GM12891 (cell line): ENCODE results near the gene CLDN7.

ENCODE experiments used
- DNase-seq: peaks from one replicate; pipeline ENCODE4 v3.0.0; 2011; ENCODE audit warnings: low spot score; ENCODE audit not compliant: insufficient read length
- FAIRE-seq: peaks from 2 replicates; lab custom pipeline; 2011; peaks lifted over from hg19 to GRCh38; lab: Jason Lieb, UNC
- PAX5 ChIP-seq: IDR thresholded peaks from 2 replicates; pipeline ENCODE4 v1.6.1; 2011; ENCODE audit warnings: low read length, moderate library complexity, mild to moderate bottlenecking; ENCODE audit not compliant: insufficient read depth, severe bottlenecking
- POLR2A ChIP-seq: IDR thresholded peaks from 2 replicates; pipeline ENCODE4 v1.6.1; 2011; ENCODE audit warnings: low read depth, low read length, control low read depth
- POLR2AphosphoS5 ChIP-seq: IDR thresholded peaks from 2 replicates; pipeline ENCODE4 v1.6.1; 2011; ENCODE audit warnings: low read depth, low read length, control low read depth
- POU2F2 ChIP-seq: IDR thresholded peaks from 2 replicates; pipeline ENCODE4 v1.6.1; 2011; ENCODE audit warnings: low read depth, mild to moderate bottlenecking, control low read depth, low read length, moderate library complexity
- SPI1 ChIP-seq: IDR thresholded peaks from 2 replicates; pipeline ENCODE4 v1.6.1; 2011; ENCODE audit warnings: low read depth, low read length, control low read depth
- TAF1 ChIP-seq: IDR thresholded peaks from 2 replicates; pipeline ENCODE4 v1.6.1; 2011; ENCODE audit warnings: low read depth, low read length, control low read depth

Gene CLDN7

DNA sequence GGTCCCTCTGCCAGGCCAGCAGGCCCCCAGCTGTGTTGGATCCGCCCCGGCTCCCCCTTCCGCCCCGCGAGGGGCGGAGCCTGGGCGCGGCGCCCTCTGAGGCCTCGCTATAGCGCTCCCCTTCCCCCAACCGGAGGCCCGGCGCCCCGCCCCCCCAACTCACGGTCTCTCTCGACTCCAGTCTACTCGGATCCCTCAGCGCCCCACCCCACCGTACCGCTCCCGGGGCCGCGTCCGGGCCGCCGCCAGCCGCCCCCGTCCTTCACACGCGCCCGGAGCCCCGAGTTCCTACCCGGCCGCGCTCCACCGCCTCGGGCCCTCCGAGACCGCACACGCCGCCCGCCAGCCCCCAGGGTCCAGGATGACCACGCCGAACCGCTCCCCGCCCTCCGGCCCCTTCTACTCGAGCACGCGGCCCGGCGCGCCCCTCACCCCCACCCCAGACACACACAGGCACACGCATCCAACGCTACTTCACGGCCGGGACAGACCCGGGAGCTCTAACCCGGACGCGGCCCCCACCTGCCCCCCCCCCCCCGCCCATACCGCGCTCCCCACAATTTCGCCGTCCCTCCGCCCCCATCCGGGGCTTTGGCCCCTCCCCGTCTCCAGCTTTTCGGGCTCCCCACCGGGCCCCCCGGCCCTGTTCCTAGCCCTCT, 24.4 kb downstream of the CLDN7 start:
- TF ChIP-seq TAF1 (no peak), POLR2A (no peak), PAX5 (no peak), POLR2AphosphoS5 (no peak), POU2F2 (no peak), SPI1 (no peak)
- DNase-seq (peak; percentile 71), FAIRE-seq (peak; percentile 41)

GRCh38 chr17:7237266-7237760, 25.0 kb downstream of the CLDN7 start:
- no peak for FAIRE-seq
- TF ChIP-seq PAX5 (no peak), SPI1 (no peak), POU2F2 (no peak), TAF1 (no peak), POLR2A (no peak), POLR2AphosphoS5 (no peak)

DNA sequence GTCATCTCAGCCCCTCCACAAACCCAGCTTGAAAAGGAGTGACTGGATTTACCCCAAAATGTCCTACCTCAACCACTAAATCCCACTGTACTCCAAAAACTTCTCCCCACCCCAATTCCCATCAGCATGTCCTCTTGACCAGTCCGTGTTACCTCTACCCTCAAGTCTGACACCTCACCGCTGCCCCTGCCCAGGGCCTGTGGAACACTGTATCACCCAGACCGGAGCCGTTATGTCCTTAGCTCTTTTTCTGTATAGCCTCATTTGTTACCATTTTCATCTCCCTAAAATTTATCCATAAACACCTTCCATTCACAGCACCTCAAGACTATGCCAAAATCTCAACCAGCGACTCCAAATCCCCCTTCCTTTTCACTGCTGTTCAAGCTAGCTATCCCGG, 25.5 kb downstream of the CLDN7 start:
- no peak for FAIRE-seq
- TF ChIP-seq SPI1 (no peak), TAF1 (no peak), PAX5 (no peak), POLR2AphosphoS5 (no peak), POLR2A (no peak), POU2F2 (no peak)
- no peak for DNase-seq

More at GRCh38 chr17:7237266-7237760, 25.0 kb downstream of the CLDN7 start:
- no peak for DNase-seq

- TF ChIP-seq POLR2AphosphoS5 (peak; percentile 25; the same call in 1 of the 2 replicates), PAX5 (no peak)
- DNase-seq = no peak
- no peak for FAIRE-seq
These were observed 26.3 kb downstream of the CLDN7 start for GRCh38 chr17:7235693-7236665.

GRCh38 chr17:7234083-7234951, 28.0 kb downstream of the CLDN7 start, which contains the start of gene DVL2:
TSS of gene DVL2 (minus strand) at chr17:7234517. CDS start at chr17:7234262, 255 bp downstream.
- DNase-seq = peak; percentile 95
- no peak; the same call in 1 of the 2 replicates for TF ChIP-seq TAF1
- TF ChIP-seq POU2F2 = peak; percentile 70; the same call in 1 of the 2 replicates
- no peak for TF ChIP-seq SPI1
- peak; percentile 92 for TF ChIP-seq POLR2A
- peak; percentile 28 for TF ChIP-seq PAX5
- peak; percentile 88 for TF ChIP-seq POLR2AphosphoS5

DNA sequence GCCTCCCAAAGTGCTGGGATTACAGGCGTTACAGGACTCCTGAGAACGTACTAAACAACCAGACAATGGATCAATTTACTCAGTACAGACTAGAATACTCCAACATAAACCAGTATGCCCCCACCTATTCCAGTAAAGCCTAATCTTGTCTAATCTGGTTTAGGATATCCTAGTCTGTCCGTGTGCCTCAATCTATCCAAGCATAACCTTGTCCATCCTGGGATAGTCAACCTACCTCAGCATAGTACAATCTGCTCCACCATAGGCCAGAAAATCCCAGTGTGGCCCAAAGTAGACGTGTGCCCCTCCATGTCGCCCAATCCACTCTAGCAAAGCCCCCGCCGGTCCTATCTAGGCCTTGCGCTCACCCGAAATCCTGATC, 28.6 kb downstream of the CLDN7 start:
- FAIRE-seq (no peak), DNase-seq (no peak)
- TF ChIP-seq TAF1 (no peak), POU2F2 (no peak), POLR2AphosphoS5 (no peak), PAX5 (no peak), POLR2A (no peak)

More at GRCh38 chr17:7234083-7234951, 28.0 kb downstream of the CLDN7 start, which contains the start of gene DVL2:
- FAIRE-seq = peak; percentile 100

DNA sequence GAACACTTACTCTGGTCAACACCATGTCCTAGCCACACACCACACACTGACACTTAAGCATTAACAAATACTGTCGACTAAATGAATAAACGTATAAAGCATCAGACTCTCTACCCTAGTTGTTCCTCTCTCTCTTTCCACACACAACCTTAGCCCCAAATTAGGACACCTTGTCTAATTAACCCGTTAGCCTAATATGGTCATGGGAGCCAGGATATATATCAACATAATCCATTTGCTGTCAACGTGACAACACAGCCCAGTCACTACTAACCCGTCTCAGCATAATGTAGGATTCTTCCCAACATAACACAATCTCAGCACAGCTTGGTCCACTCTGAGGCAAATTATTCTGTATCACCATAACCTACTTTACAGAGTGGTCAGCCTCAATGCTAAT, 30.2 kb downstream of the CLDN7 start:
- DNase-seq (no peak), FAIRE-seq (peak; percentile 77)
- no peak for TF ChIP-seq PAX5
- no peak for TF ChIP-seq POLR2AphosphoS5
- TF ChIP-seq SPI1 = no peak
- TF ChIP-seq TAF1 = no peak
- TF ChIP-seq POLR2A = no peak
- TF ChIP-seq POU2F2 = no peak

GRCh38 chr17:7229504-7229903, 32.8 kb downstream of the CLDN7 start:
- no peak for TF ChIP-seq POLR2AphosphoS5
- DNase-seq = no peak
- FAIRE-seq = no peak

GRCh38 chr17:7228920-7229319, 33.4 kb downstream of the CLDN7 start:
- no peak for TF ChIP-seq PAX5
- no peak for TF ChIP-seq POLR2A
- no peak for TF ChIP-seq SPI1
- TF ChIP-seq POU2F2 = no peak
- TF ChIP-seq POLR2AphosphoS5 = no peak
- no peak for TF ChIP-seq TAF1
- no peak for DNase-seq
- no peak for FAIRE-seq
